Left renal cortex interstitium (tissue), 4 donors: Measurements from ENCODE around the gene ANAPC10. TPM values are rescaled to one million over a fixed set of nuclear protein-coding genes. Genes with fewer than 3 reads are reported as not detected.
"Not testable (repeated sequence)": the region's sequence is repeated elsewhere in the genome, so short reads cannot be mapped to it uniquely, and the experiment has no call there.

Experiments
- DNase-seq, 4 donors: peaks; one replicate each; pipeline ENCODE4 v3.0.0-alpha.2; 2013; ENCODE audit warnings: low read depth in 4 of 4, low spot score in 2 of 4, missing footprints in 1 of 4
- polyA plus RNA-seq, 4 donors: library from polyadenylated mRNA; unstranded; fragments of 120-200 nt; gene quantifications; one replicate each; pipeline ENCODE4 v1.2.1, GENCODE V29; 2013; ENCODE audit not compliant: insufficient read length in 4 of 4

ANAPC10 gene, protein sequence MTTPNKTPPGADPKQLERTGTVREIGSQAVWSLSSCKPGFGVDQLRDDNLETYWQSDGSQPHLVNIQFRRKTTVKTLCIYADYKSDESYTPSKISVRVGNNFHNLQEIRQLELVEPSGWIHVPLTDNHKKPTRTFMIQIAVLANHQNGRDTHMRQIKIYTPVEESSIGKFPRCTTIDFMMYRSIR
- 10 to 100 TPM; 23.0 to 35.9 (median 26.8) TPM for polyA plus RNA-seq

DNA sequence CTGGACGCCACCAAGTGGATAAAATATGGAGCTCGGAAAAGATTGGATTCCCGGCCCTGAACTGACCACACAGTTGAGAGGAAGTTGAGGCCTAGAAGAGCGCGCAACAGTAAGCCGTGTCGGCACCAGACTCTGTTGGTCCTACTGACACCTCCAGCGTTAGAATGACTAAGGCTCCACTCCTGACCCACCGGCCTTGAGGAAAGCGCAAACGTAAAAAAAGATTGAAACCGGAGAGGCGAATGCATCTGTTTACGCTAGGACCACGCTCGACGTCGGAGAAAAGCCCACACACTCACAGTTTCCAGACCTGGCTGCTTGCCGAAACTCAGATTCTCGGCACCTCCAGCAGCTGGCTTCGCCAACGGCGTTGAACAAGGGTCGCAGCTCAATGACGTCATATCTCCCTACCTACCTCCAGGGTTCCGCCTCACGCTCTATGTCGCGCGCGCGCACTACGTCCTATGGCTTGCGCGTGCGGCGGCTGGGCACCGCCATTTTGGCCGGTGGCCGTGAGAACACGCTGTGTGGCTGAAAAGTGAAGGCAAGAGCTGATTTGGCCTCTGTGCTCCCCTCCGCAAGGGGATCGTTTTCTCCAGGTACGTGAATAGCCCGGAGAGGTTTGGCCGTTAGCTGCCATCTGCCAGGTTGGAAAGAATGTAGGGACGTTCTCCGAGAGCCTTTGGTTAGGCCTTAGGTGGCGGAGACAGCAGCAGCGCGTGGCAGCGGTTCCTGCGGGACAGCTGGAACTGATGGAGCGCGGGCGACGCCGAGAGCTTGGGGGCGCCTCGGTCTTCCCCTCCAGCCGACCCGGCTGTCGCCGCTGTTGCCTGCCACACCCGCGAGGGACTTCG lies at the start of gene ANAPC10, which contains the start of gene ABCE1:
Gene ANAPC10, minus strand, starts transcription at position 376 of the 854 bp plus-strand sequence. CDS start 2,097 bp downstream, outside the sequence.
Gene ABCE1, plus strand, starts transcription at position 491 of the 854 bp plus-strand sequence. CDS start 6,102 bp downstream, outside the sequence.
- DNase-seq: peak; percentile 95 to 97 (median 95)

DNA sequence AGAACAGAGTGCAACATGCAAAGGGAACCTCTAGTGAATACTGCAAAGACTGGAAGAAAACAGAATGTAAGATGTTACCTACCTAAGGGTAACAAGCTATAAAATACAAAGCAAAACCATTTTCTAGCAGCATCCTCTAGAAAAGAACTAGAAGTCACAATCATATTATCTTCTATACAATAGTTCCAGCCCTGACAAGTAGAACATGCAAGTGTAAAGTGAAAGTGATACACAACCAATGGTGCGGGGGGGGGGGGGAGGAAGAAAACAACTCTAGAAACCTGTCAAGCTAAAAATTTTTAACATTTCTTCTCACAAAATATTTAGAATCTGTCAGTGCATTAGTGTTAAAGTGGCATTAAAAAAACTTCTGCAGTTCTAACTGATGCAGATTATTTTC lies 38.2 kb upstream of the ANAPC10 start:
- not testable (repeated sequence) for DNase-seq

DNA sequence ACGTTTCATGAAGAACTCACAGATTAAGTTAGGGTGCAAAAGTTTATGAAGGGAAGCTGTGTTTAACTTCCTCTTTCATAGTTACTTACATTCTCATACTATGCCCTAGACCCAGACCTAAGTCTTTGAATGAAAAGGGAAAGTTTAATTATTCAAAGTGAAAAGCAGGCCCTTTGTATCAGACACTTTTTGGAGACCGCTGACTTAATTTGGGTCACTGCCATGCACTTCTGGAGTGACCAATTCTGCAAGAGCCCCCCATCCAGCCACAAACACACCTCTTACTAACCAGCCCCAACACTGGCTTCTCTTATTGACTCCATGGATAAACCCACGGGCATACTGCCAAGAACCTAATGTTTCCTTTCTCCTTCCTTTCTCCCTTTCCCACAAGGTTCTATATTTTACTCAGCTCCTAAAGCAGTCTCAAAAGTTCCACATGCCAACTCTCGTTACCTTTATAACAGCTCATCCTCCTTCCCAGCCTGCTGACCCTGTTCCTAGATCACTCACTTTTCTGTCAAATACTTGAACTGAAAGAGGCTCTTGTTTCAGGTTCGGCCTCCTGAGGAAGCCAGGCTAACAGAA lies 34.6 kb upstream of the ANAPC10 start:
- DNase-seq: no peak

DNA sequence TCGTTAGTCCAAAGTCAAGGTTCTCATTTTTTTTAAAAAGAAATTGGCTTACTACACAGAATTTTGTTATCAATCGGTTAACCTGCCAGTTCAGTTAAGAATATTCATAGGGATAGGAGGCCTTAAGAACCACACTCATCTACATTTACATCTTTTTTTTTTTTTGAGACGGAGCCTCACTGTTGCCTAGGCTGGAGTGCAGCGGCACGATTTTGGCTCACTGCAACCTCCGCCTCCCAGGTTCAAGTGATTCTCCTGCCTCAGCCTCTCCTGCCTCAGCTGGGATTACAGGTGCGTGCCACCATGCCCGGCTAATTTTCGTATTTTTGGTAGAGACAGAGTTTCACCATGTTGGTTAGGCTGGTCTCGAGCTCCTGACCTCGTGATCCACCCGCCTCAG lies 33.9 kb upstream of the ANAPC10 start:
- DNase-seq: no peak

DNA sequence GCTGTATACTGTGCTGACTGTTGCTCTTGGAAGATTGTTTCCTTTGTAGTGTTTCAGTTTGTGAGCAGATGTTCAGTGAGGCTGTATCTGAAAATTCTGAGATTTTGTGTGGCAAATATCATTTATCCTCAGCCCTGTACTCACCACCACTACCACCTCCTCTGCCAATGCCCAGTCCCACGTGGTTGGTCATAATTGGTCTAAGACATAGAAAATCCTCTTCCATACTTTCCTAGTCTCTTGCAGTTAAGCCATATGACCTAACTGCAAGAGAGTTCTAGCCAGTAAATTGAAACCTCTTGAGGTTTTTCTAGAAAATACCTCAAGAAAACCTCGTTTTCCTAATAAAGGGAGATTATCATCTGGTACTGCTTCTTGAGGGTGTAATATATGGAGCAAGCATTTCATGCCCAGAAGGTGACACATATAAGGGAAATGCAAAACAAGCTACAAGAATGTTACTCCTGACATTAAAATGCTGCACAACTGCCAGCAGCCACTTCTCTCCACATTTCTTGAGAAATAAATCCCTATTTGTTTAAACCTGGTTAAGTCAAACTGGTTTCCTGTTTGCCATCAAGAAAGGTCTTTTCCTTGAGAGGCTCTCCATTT lies 32.9 kb upstream of the ANAPC10 start:
- DNase-seq: no peak

DNA sequence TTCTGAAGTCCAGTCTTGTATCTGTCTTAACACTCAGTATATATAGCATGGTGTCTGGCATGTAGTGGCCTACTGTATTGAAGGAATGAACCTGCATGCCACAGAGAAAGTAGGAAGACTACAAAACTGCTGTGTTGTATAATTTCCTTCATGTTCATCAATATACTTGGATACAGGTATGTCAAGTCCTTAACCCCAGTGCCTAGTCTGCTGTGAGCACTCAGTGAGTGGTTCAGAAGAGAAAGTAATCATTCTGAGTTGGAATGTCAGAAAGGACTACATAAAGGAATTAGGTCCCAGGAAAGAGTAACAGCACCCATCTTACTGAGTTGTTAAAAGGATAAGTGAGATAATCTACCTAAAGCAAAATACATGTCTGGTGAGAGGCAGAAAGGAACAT lies 32.1 kb upstream of the ANAPC10 start:
- no peak for DNase-seq

DNA sequence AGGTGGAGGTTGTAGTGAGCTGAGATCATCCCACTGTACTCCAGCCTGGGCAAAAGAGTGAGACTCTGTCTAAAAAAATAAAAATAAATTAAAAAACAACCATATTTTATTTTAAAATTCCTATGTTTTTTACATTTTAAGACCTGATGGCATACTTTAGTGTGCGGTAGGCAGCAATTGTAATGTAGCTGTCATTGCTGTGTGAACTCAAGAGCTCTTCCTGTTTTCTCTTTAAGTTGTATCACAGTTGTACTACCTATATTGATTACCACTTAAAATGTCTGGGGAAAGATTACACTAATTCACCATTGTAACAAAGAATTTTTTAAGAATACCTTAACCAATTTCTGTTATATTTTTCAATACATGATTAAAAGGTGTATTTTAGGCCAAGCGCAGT lies 27.4 kb upstream of the ANAPC10 start:
- no peak for DNase-seq

DNA sequence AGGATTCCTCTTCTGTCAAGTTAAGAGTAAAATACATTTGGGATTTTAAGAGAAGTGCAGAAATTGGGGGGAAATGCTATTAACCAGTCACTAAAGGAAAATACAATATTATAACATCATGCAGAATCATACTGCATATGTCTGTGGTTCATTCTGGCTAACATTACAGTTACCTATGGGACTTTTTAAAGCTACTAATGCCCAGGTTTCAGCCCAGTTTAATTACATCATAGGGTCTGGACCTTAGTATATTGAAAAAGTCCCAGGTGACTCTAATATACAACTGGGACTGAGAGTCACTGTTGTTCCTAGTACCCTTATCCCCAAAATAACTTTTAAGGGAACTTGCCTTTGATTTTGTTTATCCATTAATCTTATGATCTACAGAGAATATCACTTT lies 10.1 kb upstream of the ANAPC10 start:
- no peak for DNase-seq

DNA sequence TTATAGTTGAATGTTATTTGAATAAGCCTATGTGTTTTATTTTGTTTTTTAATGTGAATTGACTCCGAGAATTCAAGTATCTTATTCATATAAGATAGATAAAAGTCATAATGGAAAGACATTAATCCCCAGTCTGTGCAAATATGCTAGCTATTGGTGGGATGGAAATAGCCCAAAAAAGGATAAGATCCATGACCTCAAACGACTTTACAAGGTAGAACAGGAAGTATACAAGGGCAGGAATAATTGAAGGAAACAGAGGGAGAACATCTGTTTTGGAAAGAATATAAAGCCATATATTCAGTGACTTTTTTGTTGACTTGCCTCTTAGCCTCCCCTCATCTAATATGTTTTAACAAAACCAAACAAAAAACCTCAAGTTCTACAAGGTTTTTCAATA lies 9.1 kb upstream of the ANAPC10 start:
- DNase-seq: no peak

DNA sequence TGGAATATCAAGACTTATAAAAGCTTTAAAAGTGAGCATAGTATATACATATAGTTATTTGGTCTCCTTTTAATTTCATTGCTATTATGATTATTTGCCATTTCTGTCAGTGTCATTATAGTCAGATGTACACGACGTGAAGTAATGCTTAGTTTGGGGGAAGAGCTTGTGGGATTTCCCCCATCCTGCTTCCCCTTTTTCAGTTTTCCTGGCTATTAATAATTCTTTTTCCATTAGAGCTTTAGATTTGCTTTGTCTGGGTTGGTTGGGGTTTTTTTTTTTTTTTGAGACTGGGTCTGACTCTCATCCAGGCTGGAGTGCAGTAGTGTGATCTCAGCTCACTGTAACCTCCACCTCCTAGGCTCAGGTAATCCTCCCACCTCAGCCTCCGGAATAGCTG lies 5.5 kb upstream of the ANAPC10 start:
- DNase-seq: no peak

DNA sequence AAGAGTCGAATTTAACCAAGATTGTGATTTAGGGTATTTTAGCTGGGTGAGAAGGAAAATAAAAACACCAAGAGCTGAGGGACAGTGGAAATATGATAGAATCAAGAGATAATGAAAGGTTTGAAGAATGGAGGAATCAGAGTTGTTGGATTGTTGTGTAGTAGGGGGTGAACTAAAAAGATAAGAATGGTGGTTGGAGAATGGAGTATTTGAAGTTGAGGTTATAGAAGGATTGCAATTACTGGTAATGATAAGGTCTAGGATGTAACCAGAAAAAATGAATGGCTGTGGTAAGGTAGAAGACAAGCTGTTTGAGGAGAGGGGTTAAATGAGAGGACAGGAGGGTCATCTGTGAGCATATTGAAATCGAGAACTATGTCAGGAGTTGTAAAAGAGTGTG lies 4.6 kb upstream of the ANAPC10 start:
- DNase-seq: no peak

DNA sequence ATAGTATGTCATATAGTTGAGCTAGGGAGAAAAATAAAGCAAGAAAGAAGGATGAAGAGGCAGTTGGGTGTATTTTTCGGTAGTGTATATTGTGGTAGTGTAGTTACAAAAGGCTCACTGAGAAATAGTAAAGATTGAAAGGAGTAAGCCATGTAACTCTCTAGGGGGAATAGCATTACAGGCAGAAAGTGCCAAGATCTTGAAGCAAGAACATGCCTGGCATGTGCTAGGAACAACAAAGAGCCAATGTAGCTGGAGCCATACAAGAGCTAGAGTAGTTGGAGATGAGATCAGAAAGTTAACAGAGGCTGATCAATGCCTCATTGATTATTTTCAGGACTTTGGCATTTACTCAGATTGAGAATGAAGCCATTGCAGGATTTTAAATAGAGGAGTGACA lies 3.1 kb upstream of the ANAPC10 start:
- no peak for DNase-seq

DNA sequence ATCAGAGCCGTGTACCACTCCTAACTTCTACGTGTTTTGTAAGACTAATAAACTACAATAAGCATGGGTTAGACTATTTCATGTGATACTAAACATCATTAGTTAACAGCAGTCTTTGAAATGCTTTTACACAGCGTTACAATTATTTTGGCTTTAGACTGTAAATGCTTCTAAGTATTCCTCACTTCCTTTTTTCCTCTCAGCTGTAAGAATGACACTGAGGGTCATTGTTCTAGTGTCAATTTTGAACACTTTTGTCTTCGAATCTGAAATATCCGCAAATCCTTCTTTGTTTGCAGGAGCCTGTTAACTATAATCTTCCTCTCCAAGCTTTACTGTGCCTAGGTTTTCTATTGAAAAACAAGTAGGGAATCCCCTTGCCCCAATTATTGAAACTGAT lies 1.7 kb upstream of the ANAPC10 start:
- DNase-seq: no peak

DNA sequence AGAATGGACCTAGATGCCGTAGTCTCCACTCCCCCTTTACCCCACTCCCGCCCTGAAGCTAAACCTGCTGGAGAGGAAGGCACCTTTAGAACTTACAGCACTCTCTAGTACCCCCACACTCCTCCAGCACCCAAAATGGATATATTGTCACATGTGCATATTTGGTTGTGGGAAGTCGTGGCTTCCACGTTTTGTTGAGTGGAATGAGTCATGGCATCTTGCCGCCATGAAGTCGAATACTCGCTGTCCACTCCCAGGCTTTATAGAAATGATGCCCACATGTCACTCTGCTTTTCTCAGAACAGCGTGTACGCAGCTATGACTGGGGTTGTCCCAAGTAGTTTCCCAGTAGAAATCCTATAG lies 660 bp upstream of the ANAPC10 start:
- DNase-seq: peak in 3 of 4 donors; percentile 20 to 52 (median 29)

DNA sequence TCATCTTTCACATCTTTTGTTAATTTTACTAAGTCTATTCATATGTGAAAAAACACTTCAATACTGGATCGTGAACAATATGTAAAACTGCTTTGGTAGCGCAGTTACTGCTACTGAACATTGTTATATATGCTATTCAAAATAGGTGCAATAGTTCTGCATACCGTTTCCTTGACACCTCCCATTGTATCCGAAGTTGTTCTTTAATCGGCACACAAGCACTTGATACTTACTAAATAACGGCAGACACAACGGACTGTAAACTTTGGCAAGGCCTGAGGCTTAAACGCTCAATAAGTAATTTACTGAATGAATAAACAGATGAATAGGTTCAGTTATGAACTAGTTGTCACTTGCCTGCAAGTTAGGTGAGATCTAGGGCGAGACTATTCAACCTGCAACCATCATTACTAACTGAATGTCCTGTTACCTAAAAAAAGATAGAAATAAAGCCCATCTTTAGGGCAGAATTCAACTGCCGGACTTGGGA lies 620 bp downstream of the ANAPC10 start:
- DNase-seq: no peak

DNA sequence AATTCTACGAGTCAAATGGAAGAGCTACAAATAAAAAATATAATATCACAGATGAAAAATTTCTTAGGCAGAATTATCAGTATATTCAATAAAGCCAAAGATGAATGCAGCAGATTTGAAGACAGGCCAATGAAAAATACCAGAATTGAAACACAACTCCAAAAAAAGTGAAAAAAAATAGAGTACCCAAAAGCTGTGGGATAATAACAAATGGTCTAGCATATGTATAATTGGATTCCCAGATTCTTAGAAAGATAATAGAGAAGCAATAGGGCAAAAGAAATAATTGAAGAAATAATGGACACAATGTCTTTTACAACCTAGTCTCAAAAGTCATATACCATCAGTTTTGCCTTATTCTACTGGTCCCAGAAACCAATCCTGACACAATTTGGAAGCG lies 4.4 kb downstream of the ANAPC10 start:
- DNase-seq: no peak

DNA sequence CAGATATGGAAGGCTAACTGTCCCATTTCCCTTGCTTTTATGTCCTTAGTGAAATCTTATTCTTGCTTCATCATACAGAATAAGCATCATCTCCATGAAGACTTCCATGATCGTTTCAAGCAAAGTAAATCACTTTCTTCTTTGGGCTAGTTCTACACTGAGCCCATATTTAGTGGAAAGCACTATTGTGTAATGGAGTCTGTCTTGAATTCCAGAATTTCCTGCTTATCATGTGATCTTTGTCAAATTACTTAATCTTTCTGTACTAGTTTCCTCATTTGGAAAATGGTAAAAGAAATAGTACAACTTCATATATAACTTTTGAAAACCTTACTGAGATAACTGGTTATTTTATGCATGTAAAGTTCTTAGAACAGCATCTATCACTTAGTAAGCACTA lies 7.6 kb downstream of the ANAPC10 start:
- no peak for DNase-seq

DNA sequence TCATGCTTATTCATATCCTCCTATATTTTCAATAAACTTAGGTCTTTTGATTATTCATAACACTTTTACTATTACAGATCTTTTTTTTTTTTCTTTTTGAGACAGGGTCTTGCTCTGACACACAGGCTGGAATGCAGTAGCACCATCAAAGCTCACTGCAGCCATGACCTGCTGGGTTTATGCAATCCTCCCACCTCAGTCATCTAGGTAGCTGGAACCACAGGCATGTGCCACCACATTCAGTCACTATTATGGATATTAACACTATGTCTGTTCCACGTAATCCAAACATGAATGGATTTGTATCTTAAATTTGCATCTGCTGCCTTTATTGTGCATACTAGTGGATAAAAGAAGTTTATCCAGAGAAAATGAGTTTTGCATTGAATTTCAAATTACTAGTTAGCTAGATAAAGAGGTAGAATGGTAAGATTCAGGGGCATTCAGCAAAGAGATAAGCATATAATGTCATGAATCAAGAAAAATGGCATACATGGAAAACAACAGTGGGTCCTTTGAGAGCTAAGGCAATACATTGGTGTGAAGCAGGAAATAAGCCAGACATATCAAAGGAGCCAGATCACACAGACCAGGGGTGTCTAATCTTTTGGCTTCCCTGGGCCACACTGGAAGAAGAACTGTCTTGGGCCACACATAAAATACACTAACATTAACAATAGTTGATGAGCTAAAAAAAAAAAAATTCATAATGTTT lies 13.9 kb downstream of the ANAPC10 start:
- DNase-seq: no peak

DNA sequence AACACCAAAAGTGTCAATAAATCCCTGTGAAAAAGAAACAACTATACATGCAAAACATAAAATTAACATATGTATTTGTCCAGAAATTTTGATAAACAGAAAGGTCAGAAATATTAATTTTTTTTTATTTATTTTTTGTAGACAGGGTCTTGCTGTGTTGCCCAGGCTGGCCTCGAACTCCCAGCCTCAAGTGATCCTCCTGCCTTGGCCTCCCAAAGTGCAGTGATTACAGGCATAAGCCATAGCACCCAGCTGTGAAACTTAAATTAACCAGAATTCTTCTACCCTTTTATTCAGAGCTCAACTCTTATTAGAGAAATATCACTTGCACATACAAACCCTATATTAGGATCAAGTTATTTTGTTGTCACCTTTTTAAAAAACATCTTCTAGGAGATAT lies 16.2 kb downstream of the ANAPC10 start:
- no peak for DNase-seq

DNA sequence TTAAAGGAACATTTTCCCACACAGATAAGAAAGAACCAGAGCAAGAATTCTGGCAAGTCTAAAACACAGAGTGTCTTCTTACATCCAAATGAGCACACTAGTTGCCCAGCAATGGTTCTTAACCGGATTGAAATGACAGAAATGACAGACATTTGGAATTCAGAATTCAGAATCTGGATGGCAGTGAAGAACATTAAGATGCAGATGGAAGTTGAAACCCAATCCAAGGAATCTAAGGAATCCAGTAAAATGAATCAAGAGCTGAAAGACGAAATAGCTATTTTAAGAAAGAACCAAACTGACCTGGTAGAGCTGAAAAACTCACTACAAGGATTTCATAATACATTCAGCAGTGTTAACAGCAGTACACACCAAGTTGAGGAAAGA lies 21.5 kb downstream of the ANAPC10 start:
- DNase-seq: no peak
